HG03280 (cell line): ENCODE measurements around the gene FNBP1L.

Experiments
- ATAC-seq: cut with Tn5 transposase; IDR thresholded peaks from one replicate; pipeline ENCODE4 v1.9.1; 2021; ENCODE audit warnings: mild to moderate bottlenecking, moderate library complexity; ENCODE audit not compliant: unreplicated experiment

The FNBP1L gene

GRCh38 chr1:93483606-93484005 lies 35.7 kb downstream of the FNBP1L start:
- ATAC-seq: no peak

GRCh38 chr1:93488207-93488606 lies 40.3 kb downstream of the FNBP1L start:
- no peak for ATAC-seq

GRCh38 chr1:93489756-93490155 lies 41.8 kb downstream of the FNBP1L start:
- ATAC-seq: no peak

- ATAC-seq: no peak
Observed at GRCh38 chr1:93490357-93490756, 42.4 kb downstream of the FNBP1L start.

- no peak for ATAC-seq
Observed at GRCh38 chr1:93495911-93496310, 48.0 kb downstream of the FNBP1L start.

- ATAC-seq: no peak
Observed at GRCh38 chr1:93496520-93496919, 48.6 kb downstream of the FNBP1L start.

GRCh38 chr1:93499075-93499474 lies 51.2 kb downstream of the FNBP1L start:
- ATAC-seq: no peak

- ATAC-seq: no peak
Observed at GRCh38 chr1:93499533-93499932, 51.6 kb downstream of the FNBP1L start.

GRCh38 chr1:93500275-93500674 lies 52.4 kb downstream of the FNBP1L start:
- no peak for ATAC-seq

GRCh38 chr1:93501399-93501798 lies 53.5 kb downstream of the FNBP1L start:
- ATAC-seq: no peak

GRCh38 chr1:93501829-93502369 lies 54.0 kb downstream of the FNBP1L start:
- ATAC-seq: no peak

- no peak for ATAC-seq
Observed at GRCh38 chr1:93502571-93502970, 54.7 kb downstream of the FNBP1L start.

GRCh38 chr1:93503163-93503562 lies 55.2 kb downstream of the FNBP1L start:
- no peak for ATAC-seq

GRCh38 chr1:93503816-93504215 lies 55.9 kb downstream of the FNBP1L start:
- ATAC-seq: no peak

GRCh38 chr1:93504247-93505033 lies 56.5 kb downstream of the FNBP1L start:
- no peak for ATAC-seq

GRCh38 chr1:93506126-93506525 lies 58.2 kb downstream of the FNBP1L start:
- no peak for ATAC-seq

- ATAC-seq: no peak
Observed at GRCh38 chr1:93516164-93516563, 68.2 kb downstream of the FNBP1L start.

- no peak for ATAC-seq
Observed at GRCh38 chr1:93518516-93518915, 70.6 kb downstream of the FNBP1L start.

- ATAC-seq: no peak
Observed at GRCh38 chr1:93519199-93519829, 71.4 kb downstream of the FNBP1L start.

- no peak for ATAC-seq
Observed at GRCh38 chr1:93521618-93522017, 73.7 kb downstream of the FNBP1L start.

- ATAC-seq: no peak
Observed at GRCh38 chr1:93522721-93523120, 74.8 kb downstream of the FNBP1L start.

- no peak for ATAC-seq
Observed at GRCh38 chr1:93525431-93525830, 77.5 kb downstream of the FNBP1L start.
